IMR-90 (cell line): ENCODE results near the gene RGL1. TPM values are rescaled to one million over a fixed set of nuclear protein-coding genes. Genes with fewer than 3 reads are reported as not detected.

ENCODE experiments used
- ATAC-seq: fragments of 200-7000 bp; cut with Tn5 transposase; 2 replicates; pipeline ENCODE4 v1.9.1; 2020; ENCODE audit warnings: low read depth, mild to moderate bottlenecking, moderate library complexity
- BruUV-seq: library from RNA; stranded (reverse); fragments of 400-500 nt; replicated peaks from 2 replicates; lab custom pipeline; 2021; lab: Mats Ljungman, UMichigan
- CTCF ChIA-PET: fragments of 300-600 bp; formaldehyde crosslinking; extraction: SDS; loops from one replicate; lab custom pipeline; 2021; ENCODE audit warnings: antibody characterized with exemption; lab: Yijun Ruan, JAX
- POLR2A ChIA-PET: fragments of 300-600 bp; sonication (Branson Sonifier 250); formaldehyde crosslinking; loops from one replicate; lab custom pipeline; 2022; ENCODE audit warnings: antibody characterized with exemption; ENCODE audit not compliant: unreplicated experiment; lab: Charles Lee
- DNase-seq: peaks from one replicate; pipeline ENCODE4 v3.0.0; 2013
- H2AFZ ChIP-seq: replicated peaks from 2 replicates; pipeline ENCODE3; 2013; ENCODE audit warnings: low read length, mild to moderate bottlenecking; ENCODE audit not compliant: poor library complexity
- H2AK5ac ChIP-seq: 2 replicates; pipeline ENCODE4 v1.6.1; 2013; ENCODE audit warnings: low read depth, low read length, inconsistent platforms
- H2AK9ac ChIP-seq: replicated peaks from 2 replicates; pipeline ENCODE3; 2013; ENCODE audit warnings: mild to moderate bottlenecking, low read depth, low read length, moderate library complexity; ENCODE audit not compliant: poor library complexity
- H2BK120ac ChIP-seq: 2 replicates; pipeline ENCODE4 v1.6.1; 2013; ENCODE audit warnings: low read depth, low read length, inconsistent platforms
- H2BK15ac ChIP-seq: 3 replicates; pipeline ENCODE4 v1.6.1; 2013; ENCODE audit warnings: low read depth, low read length, inconsistent platforms
- H2BK20ac ChIP-seq: 2 replicates; pipeline ENCODE4 v1.6.1; 2013; ENCODE audit warnings: low read depth, mild to moderate bottlenecking, inconsistent platforms, low read length, moderate library complexity
- H2BK5ac ChIP-seq: 2 replicates; pipeline ENCODE4 v1.6.1; 2013; ENCODE audit warnings: mild to moderate bottlenecking, low read depth, low read length, inconsistent platforms; ENCODE audit not compliant: poor library complexity, severe bottlenecking
- H3K14ac ChIP-seq: replicated peaks from 2 replicates; pipeline ENCODE4 v1.6.1; 2013; ENCODE audit warnings: low read depth, low read length, inconsistent platforms
- H3K18ac ChIP-seq: 2 replicates; pipeline ENCODE4 v1.6.1; 2013; ENCODE audit warnings: low read depth, low read length, control low read depth
- H3K23ac ChIP-seq: 2 replicates; pipeline ENCODE4 v1.6.1; 2013; ENCODE audit warnings: low read depth, low read length, inconsistent platforms
- H3K27ac ChIP-seq: 2 replicates; pipeline ENCODE4 v1.5.1; 2013; ENCODE audit warnings: mild to moderate bottlenecking, control low read depth, low read length; ENCODE audit not compliant: insufficient read depth
- H3K27me3 ChIP-seq: 2 replicates; pipeline ENCODE4 v1.6.1; 2013; ENCODE audit warnings: low read length; ENCODE audit not compliant: control insufficient read depth, insufficient read depth
- H3K36me3 ChIP-seq: 2 replicates; pipeline ENCODE4 v1.6.1; 2013; ENCODE audit warnings: low read length, mixed read lengths; ENCODE audit not compliant: control insufficient read depth, insufficient read depth
- H3K4ac ChIP-seq: 2 replicates; pipeline ENCODE4 v1.6.1; 2013; ENCODE audit warnings: low read depth, low read length, inconsistent platforms
- H3K4me1 ChIP-seq: 2 replicates; pipeline ENCODE4 v1.6.1; 2013; ENCODE audit warnings: low read length, mixed read lengths; ENCODE audit not compliant: control insufficient read depth, insufficient read depth
- H3K4me2 ChIP-seq: 2 replicates; pipeline ENCODE4 v1.6.1; 2013; ENCODE audit warnings: low read depth, mild to moderate bottlenecking, control low read depth, low read length, moderate library complexity
- H3K4me3 ChIP-seq: 2 replicates; pipeline ENCODE4 v1.5.1; 2013; ENCODE audit warnings: low read depth, mild to moderate bottlenecking, control low read depth, low read length, moderate library complexity; ENCODE audit not compliant: insufficient read depth
- H3K56ac ChIP-seq: 2 replicates; pipeline ENCODE4 v1.6.1; 2013; ENCODE audit warnings: low read length, inconsistent platforms; ENCODE audit not compliant: insufficient read depth; ENCODE audit errors: extremely low read depth
- H3K79me1 ChIP-seq, 2 experiments: 2 replicates each; pipeline ENCODE4 v1.6.1; 2013; ENCODE audit warnings: low read length in 2 of 2, inconsistent platforms in 1 of 2, low read depth in 1 of 2
- H3K9ac ChIP-seq: 2 replicates; pipeline ENCODE4 v1.6.1; 2013; ENCODE audit warnings: low read depth, low read length, control low read depth
- H3K9me1 ChIP-seq: 2 replicates; pipeline ENCODE4 v1.6.1; 2013; ENCODE audit warnings: low read length, inconsistent platforms; ENCODE audit not compliant: insufficient read depth
- H3K9me3 ChIP-seq: 2 replicates; pipeline ENCODE4 v1.6.1; 2013; ENCODE audit warnings: low read length; ENCODE audit not compliant: control insufficient read depth, insufficient read depth
- H4K20me1 ChIP-seq: 2 replicates; pipeline ENCODE4 v1.6.1; 2013; ENCODE audit warnings: low read length, inconsistent platforms; ENCODE audit not compliant: insufficient read depth
- H4K5ac ChIP-seq: 2 replicates; pipeline ENCODE4 v1.6.1; 2013; ENCODE audit warnings: mild to moderate bottlenecking, low read depth, low read length, control low read depth
- H4K8ac ChIP-seq, 2 experiments: 2 replicates each; pipeline ENCODE4 v1.6.1; 2013; ENCODE audit warnings: low read depth in 2 of 2, low read length in 2 of 2, control low read depth in 1 of 2, inconsistent platforms in 1 of 2
- H4K91ac ChIP-seq: 2 replicates; pipeline ENCODE4 v1.6.1; 2013; ENCODE audit warnings: low read depth, low read length, inconsistent platforms; ENCODE audit not compliant: insufficient read depth
- ELK1 ChIP-seq: fragments of 150-350 bp; IDR thresholded peaks from 2 replicates; pipeline ENCODE4 v1.6.1; 2016; ENCODE audit warnings: low read depth, mild to moderate bottlenecking, low read length, moderate library complexity, borderline replicate concordance
- FOS ChIP-seq: fragments of 150-350 bp; IDR thresholded peaks from 2 replicates; pipeline ENCODE4 v1.6.1; 2016; ENCODE audit warnings: low read depth, low read length
- MAFK ChIP-seq: IDR thresholded peaks from 2 replicates; pipeline ENCODE4 v1.6.1; 2012; ENCODE audit warnings: low read depth, low read length, improper control_type of control experiment
- MAZ ChIP-seq: IDR thresholded peaks from 2 replicates; pipeline ENCODE4 v1.6.1; 2012; ENCODE audit warnings: low read depth, mild to moderate bottlenecking, low read length, improper control_type of control experiment, moderate library complexity, borderline replicate concordance
- MXI1 ChIP-seq: IDR thresholded peaks from 2 replicates; pipeline ENCODE4 v1.6.1; 2012; ENCODE audit warnings: low read depth, mild to moderate bottlenecking, low read length, moderate library complexity, borderline replicate concordance
- RCOR1 ChIP-seq: IDR thresholded peaks from 2 replicates; pipeline ENCODE4 v1.6.1; 2012; ENCODE audit warnings: mild to moderate bottlenecking, low read length, improper control_type of control experiment; ENCODE audit not compliant: insufficient replicate concordance
- RFX5 ChIP-seq: IDR thresholded peaks from 2 replicates; pipeline ENCODE4 v1.8.0; 2012; ENCODE audit warnings: low read depth, mild to moderate bottlenecking, low read length, moderate library complexity
- SMC3 ChIP-seq: fragments of 150-350 bp; IDR thresholded peaks from 2 replicates; pipeline ENCODE4 v1.6.1; 2016; ENCODE audit warnings: low read depth, mild to moderate bottlenecking, antibody characterized with exemption, low read length, moderate library complexity
- USF2 ChIP-seq: fragments of 150-350 bp; IDR thresholded peaks from 2 replicates; pipeline ENCODE4 v1.6.1; 2017; ENCODE audit warnings: mild to moderate bottlenecking, antibody characterized with exemption, low read length, low read depth
- dilution Hi-C: fragments of 300-500 bp; cut with HindIII; formaldehyde crosslinking; loops from one replicate; pipeline ENCODE4 v1.14.3; 2018; ENCODE audit warnings: low sequenced_read_pairs; ENCODE audit not compliant: unreplicated experiment
- in situ Hi-C: fragments of 300-500 bp; cut with MboI; formaldehyde crosslinking; loops from 3 replicates; pipeline ENCODE4 v1.14.3; 2019; ENCODE audit warnings: low sequenced_read_pairs, inconsistent platforms, mixed read lengths
- intact Hi-C: fragments of 100-400 bp; cut with micrococcal nuclease; formaldehyde crosslinking; loops from 2 replicates; pipeline ENCODE4 v1.10.0; 2022
- polyA plus RNA-seq, 3 experiments: library from polyadenylated mRNA; depleted of rRNA; stranded (reverse); fragments of >200 nt; gene quantifications; 2 replicates each; pipeline ENCODE4 v1.2.3, GENCODE V29; 2012; ENCODE audit warnings: low replicate concordance in 1 of 3
- total RNA-seq: library from RNA; depleted of rRNA; stranded (reverse); fragments of >200 nt; gene quantifications from 2 replicates; pipeline ENCODE4 v1.2.3, GENCODE V29; 2012

Gene RGL1
- total and polyA plus RNA-seq, 2 of the 4 experiments (the other 2 are of a cell fraction): 4.7 to 7.5 TPM

- TF ChIP-seq MXI1: no peak
- no peak for TF ChIP-seq ELK1
- no peak for TF ChIP-seq SMC3
- TF ChIP-seq MAFK: no peak
- no peak for TF ChIP-seq RFX5
- TF ChIP-seq RCOR1: no peak
- no peak for TF ChIP-seq FOS
- no peak for TF ChIP-seq USF2
- TF ChIP-seq MAZ: no peak
- no peak overlapping the region for H2AK5ac ChIP-seq
- H3K23ac ChIP-seq: no peak overlapping the region
- no TSS peak for BruUV-seq
- H2BK15ac ChIP-seq: no peak overlapping the region
- no peak overlapping the region for H3K4me2 ChIP-seq
- H2BK120ac ChIP-seq: no peak overlapping the region
- no peak overlapping the region for H2BK5ac ChIP-seq
- no peak overlapping the region for H3K14ac ChIP-seq
- no peaks in the 10 kb centered on the region for H4K20me1 ChIP-seq
- no peak overlapping the region for H2BK20ac ChIP-seq
- no peaks in the 10 kb centered on the region for H3K9me1 ChIP-seq
- POLR2A ChIA-PET: no interaction called here
- no peak overlapping the region for H2AK9ac ChIP-seq
- no peak overlapping the region for H3K9ac ChIP-seq
- no peak overlapping the region for H3K4me3 ChIP-seq
- no peaks in the 10 kb centered on the region for H3K27me3 ChIP-seq
- ATAC-seq (peak; percentile 29), DNase-seq (no peak)
- H3K4me1 ChIP-seq: peaks cover 3% of the 10 kb centered on the region; the same call in 1 of the 2 replicates
- no peak overlapping the region for H4K91ac ChIP-seq
- H3K18ac ChIP-seq: no peak overlapping the region
- H3K27ac ChIP-seq: no peak overlapping the region
- no peak overlapping the region for H2AFZ ChIP-seq
- no peak overlapping the region for H4K8ac ChIP-seq
- no peak overlapping the region for H4K5ac ChIP-seq
- no peak overlapping the region for H3K56ac ChIP-seq
- in situ Hi-C loops: no loop called here
- dilution Hi-C loops: no loop called here
- H3K36me3 ChIP-seq: no peaks in the 10 kb centered on the region
- H3K9me3 ChIP-seq: no peaks in the 10 kb centered on the region
- H3K4ac ChIP-seq: no peak overlapping the region
- peaks cover 5 to 15% of the 10 kb centered on the region in 2 experiments for H3K79me1 ChIP-seq
- intact Hi-C loops: no loop called here
- CTCF ChIA-PET: no interaction called here
These were observed 22.9 kb downstream of the RGL1 start for GRCh38 chr1:183827801-183828200.
